Uterus (tissue), 2 donors: Measurements from ENCODE around the gene ZNF19.

Experiments
- POLR2A ChIP-seq, 2 donors: fragments of 450-650 bp; IDR thresholded peaks; one replicate each; pipeline ENCODE4 v1.6.1; 2016; ENCODE audit warnings: antibody characterized with exemption in 2 of 2, mild to moderate bottlenecking in 1 of 2, moderate library complexity in 1 of 2
- TF ChIP-seq, protein P1 (sequence below), 4 experiments: fragments of 200-600 bp in 2 of 4; fragments of 450-650 bp in 2 of 4; sonication (generic) in 2 of 4; IDR thresholded peaks; one replicate each; pipeline ENCODE4 v1.5.1; 2016 to 2019; ENCODE audit warnings: antibody characterized with exemption in 4 of 4, mild to moderate bottlenecking in 2 of 4, moderate library complexity in 1 of 4

GRCh38 chr16:71424626-71425025 lies 64.5 kb downstream of the ZNF19 start:
- TF ChIP-seq, protein P1, sequence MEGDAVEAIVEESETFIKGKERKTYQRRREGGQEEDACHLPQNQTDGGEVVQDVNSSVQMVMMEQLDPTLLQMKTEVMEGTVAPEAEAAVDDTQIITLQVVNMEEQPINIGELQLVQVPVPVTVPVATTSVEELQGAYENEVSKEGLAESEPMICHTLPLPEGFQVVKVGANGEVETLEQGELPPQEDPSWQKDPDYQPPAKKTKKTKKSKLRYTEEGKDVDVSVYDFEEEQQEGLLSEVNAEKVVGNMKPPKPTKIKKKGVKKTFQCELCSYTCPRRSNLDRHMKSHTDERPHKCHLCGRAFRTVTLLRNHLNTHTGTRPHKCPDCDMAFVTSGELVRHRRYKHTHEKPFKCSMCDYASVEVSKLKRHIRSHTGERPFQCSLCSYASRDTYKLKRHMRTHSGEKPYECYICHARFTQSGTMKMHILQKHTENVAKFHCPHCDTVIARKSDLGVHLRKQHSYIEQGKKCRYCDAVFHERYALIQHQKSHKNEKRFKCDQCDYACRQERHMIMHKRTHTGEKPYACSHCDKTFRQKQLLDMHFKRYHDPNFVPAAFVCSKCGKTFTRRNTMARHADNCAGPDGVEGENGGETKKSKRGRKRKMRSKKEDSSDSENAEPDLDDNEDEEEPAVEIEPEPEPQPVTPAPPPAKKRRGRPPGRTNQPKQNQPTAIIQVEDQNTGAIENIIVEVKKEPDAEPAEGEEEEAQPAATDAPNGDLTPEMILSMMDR (IDR thresholded peaks at IDR 0.05), result no peak
- no peak for TF ChIP-seq POLR2A (IDR thresholded peaks at IDR 0.05)
